Hepatocyte (in vitro differentiated cells): ENCODE results near the gene MIGA2.

Experiments
- CTCF ChIP-seq: fragments of 200-600 bp; sonication (generic); IDR thresholded peaks from 2 replicates; pipeline ENCODE4 v1.5.1; 2016; ENCODE audit warnings: antibody characterized with exemption, mild to moderate bottlenecking; ENCODE audit not compliant: poor library complexity
- EZH2 ChIP-seq: fragments of 200-600 bp; sonication (generic); IDR thresholded peaks from 2 replicates; pipeline ENCODE4 v1.6.1; 2016; ENCODE audit warnings: antibody characterized with exemption, mild to moderate bottlenecking, borderline replicate concordance

- TF ChIP-seq CTCF (no peak), EZH2 (no peak)
These were observed 1.9 kb downstream of the MIGA2 start for GRCh38 chr9:129038109-129038852.
